NOMO-1 treated with DMSO at 0.1 percent for 48 hours (cell line): ENCODE data around the gene SLC9A3.
"Not testable (repeated sequence)": the region's sequence is repeated elsewhere in the genome, so short reads cannot be mapped to it uniquely, and the experiment has no call there.

Experiments
- DNase-seq: peaks from one replicate; lab custom pipeline; 2025; ENCODE audit not compliant: unreplicated experiment; lab: John Stamatoyannopoulos, UW

The SLC9A3 gene

DNA sequence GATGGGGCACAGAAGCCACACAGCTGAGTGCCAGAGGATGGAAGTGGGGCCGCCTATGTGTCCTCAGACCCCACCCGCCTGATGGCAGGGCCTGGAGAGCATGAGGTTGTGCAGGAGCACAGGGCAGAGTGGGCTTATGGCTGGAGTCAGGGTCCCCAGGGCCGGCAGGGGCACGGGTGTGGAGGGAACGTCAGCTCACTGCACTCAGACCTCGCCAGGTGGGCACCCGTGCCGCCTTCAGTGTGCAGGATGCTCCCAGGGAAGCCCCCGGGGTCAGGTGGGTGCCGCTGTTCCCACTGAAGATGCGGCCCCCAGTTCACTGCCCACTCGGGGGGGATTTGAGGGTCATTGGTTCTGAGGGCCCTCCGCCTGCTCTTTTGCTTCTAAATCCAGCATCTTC, 46.4 kb downstream of the SLC9A3 start:
- no peak for DNase-seq

DNA sequence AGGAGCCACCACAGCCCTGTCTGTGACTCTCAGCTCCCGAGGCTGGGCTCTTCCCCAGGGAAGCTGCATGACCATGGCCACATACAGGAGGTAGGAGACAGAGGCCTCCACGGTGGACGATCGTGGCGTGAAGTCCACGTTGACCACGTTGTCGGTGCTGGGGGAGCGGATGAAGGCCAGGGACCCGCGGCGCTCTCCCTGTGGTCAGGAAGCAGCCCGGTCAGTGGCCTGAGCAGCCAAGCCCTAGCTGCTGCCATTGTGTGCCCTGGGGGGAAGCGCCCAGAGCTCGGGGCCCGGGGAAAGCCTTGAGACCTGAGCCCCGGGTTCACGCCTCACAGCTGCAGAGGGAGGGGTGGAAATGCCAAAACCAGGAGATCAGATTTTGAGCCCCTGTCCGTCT, 47.0 kb downstream of the SLC9A3 start:
- DNase-seq = no peak

GRCh38 chr5:476814-477175, 47.5 kb downstream of the SLC9A3 start:
- no peak for DNase-seq

GRCh38 chr5:476102-476813, 48.0 kb downstream of the SLC9A3 start:
- DNase-seq = no peak

DNA sequence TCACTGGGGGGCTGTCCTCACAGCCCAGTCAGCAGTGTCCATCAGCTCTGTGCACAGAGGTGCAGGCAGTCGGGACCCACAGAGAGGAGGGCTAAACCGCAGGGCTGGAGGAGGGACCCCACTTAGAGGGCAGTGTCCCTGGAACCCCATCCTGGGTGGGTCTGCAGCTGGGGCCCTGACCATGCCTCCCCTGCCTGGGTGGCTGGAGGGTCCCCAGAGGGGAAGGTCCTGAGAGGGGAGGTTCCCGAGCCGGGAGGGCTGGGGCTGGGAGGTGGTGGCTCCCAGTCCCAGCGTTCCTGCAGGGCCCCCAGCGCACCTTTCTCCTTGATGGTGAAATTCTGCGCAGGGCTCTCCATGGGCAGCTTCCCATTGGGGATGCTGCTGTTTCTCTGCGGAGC, 48.5 kb downstream of the SLC9A3 start:
- no peak for DNase-seq

DNA sequence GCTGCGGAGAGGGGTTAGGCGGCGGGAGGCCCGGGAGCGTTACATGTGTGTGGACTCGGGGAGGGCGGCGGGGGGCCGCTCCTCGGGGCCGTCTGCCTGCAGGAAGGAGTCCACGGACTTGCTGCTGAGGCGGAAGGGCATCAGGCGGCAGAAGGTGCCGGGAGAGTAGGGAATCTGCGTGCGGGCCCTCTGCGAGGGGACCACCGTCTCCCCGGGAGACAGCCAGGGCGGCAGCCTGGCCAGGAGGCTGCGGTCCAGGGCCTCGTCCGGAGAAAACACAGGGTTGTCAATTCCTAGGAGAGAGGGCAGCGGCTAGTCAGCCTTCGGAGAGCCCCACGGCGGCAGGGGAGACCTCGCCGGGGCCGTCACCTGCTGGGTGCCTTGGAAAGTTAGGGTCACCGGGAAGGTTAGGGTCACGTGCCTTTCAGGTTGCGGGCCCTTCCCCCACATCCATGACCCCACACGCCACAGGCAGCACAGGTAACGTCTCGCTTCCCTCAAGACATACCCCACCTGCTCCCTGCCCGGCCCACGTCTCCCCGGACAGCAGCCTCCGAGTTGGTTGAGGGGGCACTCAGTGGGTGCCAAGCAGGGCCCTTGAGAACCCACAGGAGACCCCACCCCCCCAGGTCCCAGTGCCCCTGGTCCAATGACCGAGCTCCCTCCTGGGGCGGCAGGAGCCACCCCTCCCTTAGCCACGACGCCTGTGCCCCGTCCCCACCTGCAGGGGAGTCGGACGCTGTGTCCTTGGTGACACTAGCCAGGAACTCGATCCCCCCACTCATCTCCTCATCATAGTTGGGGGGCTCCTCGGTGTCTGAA, 49.2 kb downstream of the SLC9A3 start:
- peak; percentile 26 for DNase-seq

GRCh38 chr5:474232-474839, 49.9 kb downstream of the SLC9A3 start:
- DNase-seq = not testable (repeated sequence)

GRCh38 chr5:473551-474192, 50.6 kb downstream of the SLC9A3 start:
- DNase-seq = peak; percentile 72

- DNase-seq = peak; percentile 98
These were observed 51.3 kb downstream of the SLC9A3 start for GRCh38 chr5:472656-473550.

GRCh38 chr5:472076-472655, 52.1 kb downstream of the SLC9A3 start:
- no peak for DNase-seq

- peak; percentile 44 for DNase-seq
These were observed 52.5 kb downstream of the SLC9A3 start for GRCh38 chr5:471750-472058.

- DNase-seq = no peak
These were observed 53.1 kb downstream of the SLC9A3 start for GRCh38 chr5:470961-471749.

DNA sequence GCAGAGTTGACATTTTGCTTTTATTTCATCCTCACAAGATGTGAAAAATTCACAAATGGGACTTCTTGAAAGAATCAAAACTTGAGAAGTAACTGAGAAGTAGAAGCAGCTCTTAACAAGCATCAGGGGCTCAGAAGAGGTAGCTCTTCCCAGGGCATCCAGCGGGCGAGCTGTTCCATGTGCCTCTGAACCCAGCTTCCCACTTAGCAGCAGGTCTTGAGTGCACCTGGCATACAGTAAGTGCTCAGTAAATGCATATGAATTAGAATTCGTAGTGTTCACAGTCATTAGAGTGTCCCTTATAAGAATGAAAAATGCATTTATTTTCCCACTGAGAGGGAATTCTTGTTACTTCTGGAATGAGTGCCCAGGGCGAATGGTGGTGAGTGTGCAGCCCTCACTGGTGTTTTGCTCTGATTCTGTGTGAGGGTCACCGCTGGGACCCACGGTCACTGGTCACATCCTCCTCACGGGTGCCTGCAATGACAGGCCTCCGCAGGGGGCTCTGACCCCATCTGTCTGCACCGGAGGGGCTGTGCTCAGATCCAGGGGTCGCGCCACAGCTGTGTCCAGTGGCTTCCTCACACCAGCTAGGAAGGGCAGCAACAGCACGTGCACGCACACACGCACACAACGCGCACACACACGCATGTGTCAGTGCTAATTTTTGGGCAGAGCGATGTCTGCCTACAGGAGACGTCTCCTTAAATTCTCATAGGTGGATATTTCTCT, 54.3 kb downstream of the SLC9A3 start:
- DNase-seq = no peak

DNA sequence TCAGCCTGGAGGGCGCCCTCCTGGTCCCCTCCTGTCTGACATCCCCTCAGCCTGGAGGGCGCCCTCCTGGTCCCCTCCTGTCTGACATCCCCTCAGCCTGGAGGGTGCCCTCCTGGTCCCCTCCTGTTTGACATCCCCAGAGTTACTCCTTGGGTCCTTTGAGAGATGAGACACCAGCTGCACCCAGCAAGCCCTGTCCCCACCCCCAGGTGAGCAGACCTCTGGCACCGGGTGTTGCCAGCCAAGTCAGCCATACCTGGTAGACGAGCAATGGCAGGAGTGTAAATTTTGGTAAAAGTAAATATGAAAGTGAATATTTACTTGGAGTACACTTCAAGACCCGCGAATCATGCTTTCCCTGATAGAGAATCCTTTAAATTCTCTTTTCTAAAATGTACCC, 55.8 kb downstream of the SLC9A3 start:
- no peak for DNase-seq

GRCh38 chr5:466661-467310, 57.5 kb downstream of the SLC9A3 start:
- no peak for DNase-seq

DNA sequence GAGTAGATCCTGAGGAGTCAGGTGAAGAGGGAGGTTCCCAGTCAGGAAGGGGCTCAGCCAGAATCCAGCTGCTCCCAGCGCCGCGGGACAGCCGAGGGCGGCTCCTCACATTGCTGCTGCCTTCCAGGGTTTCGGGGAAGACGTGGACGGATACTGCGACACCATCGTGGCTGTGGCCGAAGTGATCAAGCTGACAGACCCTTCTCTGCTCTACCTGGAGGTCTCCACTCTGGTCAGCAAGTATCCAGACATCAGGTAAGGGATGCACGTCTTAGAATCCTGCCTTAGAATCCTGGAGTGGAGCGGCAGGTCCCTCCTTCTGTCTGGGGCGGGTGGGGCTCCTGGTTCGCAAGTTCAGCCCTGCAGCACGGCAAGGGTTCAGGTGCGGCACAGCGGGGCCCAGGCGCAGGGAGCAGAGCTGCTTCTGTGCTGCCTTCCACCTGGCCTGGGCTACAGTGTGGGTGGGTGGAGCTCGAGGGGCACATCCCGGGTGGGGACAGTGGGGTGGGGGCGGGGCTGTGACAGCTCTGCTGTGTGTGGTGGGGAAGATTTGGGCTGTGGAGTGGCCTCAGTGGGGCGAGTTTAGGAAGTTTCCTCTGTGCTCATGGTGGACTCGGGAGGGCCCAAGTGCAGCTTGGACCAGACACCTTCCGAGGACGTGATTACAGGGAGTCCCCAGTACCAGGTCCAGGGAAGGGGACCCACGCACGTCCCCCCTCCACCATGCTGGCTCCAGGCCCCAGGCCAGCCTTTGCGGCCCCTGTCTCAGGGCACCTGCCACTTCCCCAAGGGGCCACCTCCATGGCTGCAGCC, 58.5 kb downstream of the SLC9A3 start:
- no peak for DNase-seq

DNA sequence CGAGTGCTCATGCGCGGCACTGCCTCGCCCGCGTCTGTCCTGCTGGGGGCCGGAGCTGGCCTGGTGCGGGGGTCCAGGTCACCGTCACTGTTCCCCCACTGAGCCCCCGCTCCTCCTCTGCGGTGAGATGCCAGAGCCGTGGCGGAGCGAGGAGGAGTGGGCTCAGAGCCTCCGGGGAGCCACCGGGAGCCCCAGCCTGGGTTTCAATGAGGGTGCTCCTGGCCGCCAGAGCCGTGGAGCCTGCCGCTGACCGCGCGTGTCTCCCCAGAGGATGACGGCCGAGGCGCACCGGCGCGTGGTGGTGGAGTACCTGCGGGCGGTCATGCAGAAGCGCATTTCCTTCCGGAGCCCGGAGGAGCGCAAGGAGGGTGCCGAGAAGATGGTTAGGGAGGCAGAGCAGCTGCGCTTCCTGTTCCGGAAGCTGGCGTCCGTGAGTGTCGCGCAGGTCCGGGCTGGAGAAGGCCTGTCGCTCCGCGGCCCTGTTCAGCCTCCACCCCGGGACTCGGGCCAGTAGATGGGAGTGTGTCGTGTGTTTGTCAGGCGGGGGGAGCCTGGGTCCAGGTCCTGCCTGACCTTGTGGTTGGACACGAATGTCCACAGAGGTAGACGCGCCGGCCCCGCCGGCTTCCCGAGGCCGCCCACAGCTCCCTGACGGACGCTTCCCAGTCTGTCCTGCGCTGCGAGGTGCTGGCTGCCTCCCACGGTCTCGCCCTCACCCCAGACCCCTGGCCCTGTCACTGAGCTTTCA, 59.2 kb downstream of the SLC9A3 start:
- DNase-seq = no peak
